ENCODE results near the gene CFTR. TPM values are rescaled to one million over a fixed set of nuclear protein-coding genes. Genes with fewer than 3 reads are reported as not detected.

The CFTR gene
- total and polyA plus RNA-seq, 2 donors from 2014 or later, result 2.5 to 12.8 TPM

- H3K27me3 ChIP-seq (ENCODE audit: control insufficient read depth, insufficient read depth, low read length), result no peaks in the 10 kb centered on the region
- DNase-seq (no peak), FAIRE-seq (no peak)
- H3K36me3 ChIP-seq (ENCODE audit: control insufficient read depth in 2 of 3, insufficient read depth in 3 of 3, low read length in 3 of 3), result no peaks in the 10 kb centered on the region
- no peaks in the 10 kb centered on the region for H3K4me1 ChIP-seq (ENCODE audit: control insufficient read depth in 2 of 3, insufficient read depth in 2 of 3, low read depth in 1 of 3, low read length in 3 of 3)
- no peak overlapping the region for H3K27ac ChIP-seq (ENCODE audit: low read depth in 2 of 2, low read length in 2 of 2)
- TF ChIP-seq CTCF (IDR thresholded peaks at IDR 0.05; ENCODE audit: borderline replicate concordance, extremely low read depth, insufficient read depth), result no peak
- H3K9ac ChIP-seq (ENCODE audit: low read length in 3 of 3), result no peak overlapping the region
- no peak overlapping the region for H3K4me3 ChIP-seq (ENCODE audit: low read length in 3 of 3)
- no peaks in the 10 kb centered on the region for H3K9me3 ChIP-seq (ENCODE audit: control insufficient read depth in 2 of 3, insufficient read depth in 1 of 3, low read length in 3 of 3)
- intact Hi-C loops (cut with DNase I), result no loop called here
These were observed 68.2 kb downstream of the CFTR start for GRCh38 chr7:117548035-117548434.

GRCh38 chr7:117550625-117551024 lies 70.8 kb downstream of the CFTR start:
- H3K36me3 ChIP-seq (ENCODE audit: control insufficient read depth in 2 of 3, insufficient read depth in 3 of 3, low read length in 3 of 3), result no peaks in the 10 kb centered on the region

GRCh38 chr7:117552660-117553059 lies 72.8 kb downstream of the CFTR start:
- Histone ChIP-seq H3K4me3 (ENCODE audit: low read length in 3 of 3) (no peak overlapping the region), H3K27ac (ENCODE audit: low read depth in 2 of 2, low read length in 2 of 2) (no peak overlapping the region), H3K27me3 (ENCODE audit: control insufficient read depth, insufficient read depth, low read length) (no peaks in the 10 kb centered on the region), H3K36me3 (ENCODE audit: control insufficient read depth in 2 of 3, insufficient read depth in 3 of 3, low read length in 3 of 3) (no peaks in the 10 kb centered on the region), H3K9ac (ENCODE audit: low read length in 3 of 3) (no peak overlapping the region), H3K4me1 (ENCODE audit: control insufficient read depth in 2 of 3, insufficient read depth in 2 of 3, low read depth in 1 of 3, low read length in 3 of 3) (no peaks in the 10 kb centered on the region), H3K9me3 (ENCODE audit: control insufficient read depth in 2 of 3, insufficient read depth in 1 of 3, low read length in 3 of 3) (no peaks in the 10 kb centered on the region)
- no peak for FAIRE-seq
- TF ChIP-seq CTCF (IDR thresholded peaks at IDR 0.05; ENCODE audit: borderline replicate concordance, extremely low read depth, insufficient read depth), result no peak
- intact Hi-C loops (cut with DNase I), result no loop called here
- no peak for DNase-seq

More at GRCh38 chr7:117550625-117551024, 70.8 kb downstream of the CFTR start:
- Histone ChIP-seq H3K9ac (ENCODE audit: low read length in 3 of 3) (no peak overlapping the region), H3K4me3 (ENCODE audit: low read length in 3 of 3) (no peak overlapping the region), H3K27ac (ENCODE audit: low read depth in 2 of 2, low read length in 2 of 2) (no peak overlapping the region), H3K9me3 (ENCODE audit: control insufficient read depth in 2 of 3, insufficient read depth in 1 of 3, low read length in 3 of 3) (no peaks in the 10 kb centered on the region), H3K4me1 (ENCODE audit: control insufficient read depth in 2 of 3, insufficient read depth in 2 of 3, low read depth in 1 of 3, low read length in 3 of 3) (no peaks in the 10 kb centered on the region), H3K27me3 (ENCODE audit: control insufficient read depth, insufficient read depth, low read length) (no peaks in the 10 kb centered on the region)
- no peak for DNase-seq
- no peak for FAIRE-seq
- intact Hi-C loops (cut with DNase I), result no loop called here
- no peak for TF ChIP-seq CTCF (IDR thresholded peaks at IDR 0.05; ENCODE audit: borderline replicate concordance, extremely low read depth, insufficient read depth)

- no peak overlapping the region for H3K9ac ChIP-seq (ENCODE audit: low read length in 3 of 3)
- intact Hi-C loops (cut with DNase I), result no loop called here
- no peak overlapping the region for H3K4me3 ChIP-seq (ENCODE audit: low read length in 3 of 3)
- no peak overlapping the region for H3K27ac ChIP-seq (ENCODE audit: low read depth in 2 of 2, low read length in 2 of 2)
- no peaks in the 10 kb centered on the region for H3K27me3 ChIP-seq (ENCODE audit: control insufficient read depth, insufficient read depth, low read length)
- FAIRE-seq, result no peak
- no peaks in the 10 kb centered on the region for H3K4me1 ChIP-seq (ENCODE audit: control insufficient read depth in 2 of 3, insufficient read depth in 2 of 3, low read depth in 1 of 3, low read length in 3 of 3)
- no peaks in the 10 kb centered on the region for H3K9me3 ChIP-seq (ENCODE audit: control insufficient read depth in 2 of 3, insufficient read depth in 1 of 3, low read length in 3 of 3)
- TF ChIP-seq CTCF (IDR thresholded peaks at IDR 0.05; ENCODE audit: borderline replicate concordance, extremely low read depth, insufficient read depth), result no peak
- no peaks in the 10 kb centered on the region for H3K36me3 ChIP-seq (ENCODE audit: control insufficient read depth in 2 of 3, insufficient read depth in 3 of 3, low read length in 3 of 3)
- no peak for DNase-seq
These were observed 75.4 kb downstream of the CFTR start for GRCh38 chr7:117555260-117555659.

Measured in kidney (tissue), 14 donors.